Measurements from ENCODE around the gene FCHO1. TPM values are rescaled to one million over a fixed set of nuclear protein-coding genes. Genes with fewer than 3 reads are reported as not detected.
A peak's percentile ranks its signal among the peaks of the same experiment; 100 is the strongest.

The FCHO1 gene
- polyA plus RNA-seq, 1 experiment, result 0.48 TPM

DNA sequence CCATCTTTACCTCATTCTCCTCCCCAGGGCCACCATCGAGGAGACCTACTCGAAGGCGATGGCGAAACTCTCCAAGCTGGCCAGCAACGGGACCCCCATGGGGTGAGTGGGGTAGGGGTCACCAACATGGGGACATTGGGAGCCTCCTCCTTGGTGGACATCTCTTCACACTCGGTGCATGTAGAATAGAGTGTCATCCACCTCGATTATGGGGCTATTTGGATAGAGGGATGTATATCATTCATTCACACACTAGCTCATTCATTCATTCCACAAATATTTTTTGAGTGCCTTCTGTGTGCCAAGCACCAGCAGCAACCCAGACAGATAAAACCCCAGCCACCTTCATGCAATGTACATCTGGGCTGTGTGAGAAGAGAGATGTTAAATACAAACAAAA lies 13.1 kb downstream of the FCHO1 start:
- no peak for DNase-seq (ENCODE audit: low read depth)
- TF ChIP-seq, protein P1, sequence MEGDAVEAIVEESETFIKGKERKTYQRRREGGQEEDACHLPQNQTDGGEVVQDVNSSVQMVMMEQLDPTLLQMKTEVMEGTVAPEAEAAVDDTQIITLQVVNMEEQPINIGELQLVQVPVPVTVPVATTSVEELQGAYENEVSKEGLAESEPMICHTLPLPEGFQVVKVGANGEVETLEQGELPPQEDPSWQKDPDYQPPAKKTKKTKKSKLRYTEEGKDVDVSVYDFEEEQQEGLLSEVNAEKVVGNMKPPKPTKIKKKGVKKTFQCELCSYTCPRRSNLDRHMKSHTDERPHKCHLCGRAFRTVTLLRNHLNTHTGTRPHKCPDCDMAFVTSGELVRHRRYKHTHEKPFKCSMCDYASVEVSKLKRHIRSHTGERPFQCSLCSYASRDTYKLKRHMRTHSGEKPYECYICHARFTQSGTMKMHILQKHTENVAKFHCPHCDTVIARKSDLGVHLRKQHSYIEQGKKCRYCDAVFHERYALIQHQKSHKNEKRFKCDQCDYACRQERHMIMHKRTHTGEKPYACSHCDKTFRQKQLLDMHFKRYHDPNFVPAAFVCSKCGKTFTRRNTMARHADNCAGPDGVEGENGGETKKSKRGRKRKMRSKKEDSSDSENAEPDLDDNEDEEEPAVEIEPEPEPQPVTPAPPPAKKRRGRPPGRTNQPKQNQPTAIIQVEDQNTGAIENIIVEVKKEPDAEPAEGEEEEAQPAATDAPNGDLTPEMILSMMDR (IDR thresholded peaks at IDR 0.05; ENCODE audit: insufficient read depth, low read depth, low read length), result no peak
- CTCF ChIA-PET, result interaction anchor here (0.8 to 2.0 kb wide), 3 partner anchors 10 to 95 kb away, joined by 3 to 5 read pairs (median 3); partner anchors contain the start of gene RPL18A
- Histone ChIP-seq H3K36me3 (ENCODE audit: control insufficient read depth, insufficient read depth, low read length) (no peaks in the 10 kb centered on the region), H3K4me3 (ENCODE audit: low read depth, low read length) (no peak overlapping the region), H3K27me3 (ENCODE audit: control insufficient read depth, insufficient read depth, low read length) (no peaks in the 10 kb centered on the region; the same call in 1 of the 2 replicates)
- POLR2A ChIA-PET, result no interaction called here

DNA sequence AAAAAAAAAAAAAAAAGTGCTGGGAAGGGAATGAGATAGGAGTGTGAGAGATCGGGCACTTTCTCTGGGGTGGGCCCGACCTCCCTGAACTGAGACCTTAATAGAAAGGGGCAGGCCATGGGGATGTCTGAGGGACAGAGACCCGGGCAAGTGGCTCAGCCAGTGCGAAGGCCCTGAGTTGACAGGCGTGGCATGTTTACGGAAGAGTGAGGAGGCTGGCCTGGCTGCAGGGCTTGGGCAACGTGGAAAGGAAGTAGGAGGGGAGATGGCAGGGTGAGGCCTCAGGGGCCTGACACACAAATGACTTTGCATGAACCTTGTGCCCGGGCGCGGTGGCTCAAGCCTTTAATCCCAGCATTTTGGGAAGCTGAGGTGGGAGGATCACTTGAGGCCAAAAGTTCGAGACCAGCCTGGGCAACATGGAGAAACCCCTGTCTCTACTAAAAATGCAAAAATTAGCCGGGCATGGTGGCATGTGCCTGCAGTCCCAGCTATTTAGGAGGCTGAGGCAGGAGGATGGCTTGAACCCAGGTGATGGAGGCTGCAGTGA lies 13.9 kb downstream of the FCHO1 start:
- no peak overlapping the region for H3K4me3 ChIP-seq (ENCODE audit: low read depth, low read length)
- CTCF ChIA-PET, result interaction anchor here (0.8 to 2.7 kb wide), 5 partner anchors 10 to 95 kb away, joined by 3 to 19 read pairs (median 3); partner anchors contain the start of gene RPL18A
- TF ChIP-seq, protein P1 (IDR thresholded peaks at IDR 0.05; ENCODE audit: insufficient read depth, low read depth, low read length), result no peak
- H3K27me3 ChIP-seq (ENCODE audit: control insufficient read depth, insufficient read depth, low read length), result no peaks in the 10 kb centered on the region; the same call in 1 of the 2 replicates
- POLR2A ChIA-PET, result no interaction called here
- DNase-seq (ENCODE audit: low read depth), result no peak
- H3K36me3 ChIP-seq (ENCODE audit: control insufficient read depth, insufficient read depth, low read length), result no peaks in the 10 kb centered on the region

DNA sequence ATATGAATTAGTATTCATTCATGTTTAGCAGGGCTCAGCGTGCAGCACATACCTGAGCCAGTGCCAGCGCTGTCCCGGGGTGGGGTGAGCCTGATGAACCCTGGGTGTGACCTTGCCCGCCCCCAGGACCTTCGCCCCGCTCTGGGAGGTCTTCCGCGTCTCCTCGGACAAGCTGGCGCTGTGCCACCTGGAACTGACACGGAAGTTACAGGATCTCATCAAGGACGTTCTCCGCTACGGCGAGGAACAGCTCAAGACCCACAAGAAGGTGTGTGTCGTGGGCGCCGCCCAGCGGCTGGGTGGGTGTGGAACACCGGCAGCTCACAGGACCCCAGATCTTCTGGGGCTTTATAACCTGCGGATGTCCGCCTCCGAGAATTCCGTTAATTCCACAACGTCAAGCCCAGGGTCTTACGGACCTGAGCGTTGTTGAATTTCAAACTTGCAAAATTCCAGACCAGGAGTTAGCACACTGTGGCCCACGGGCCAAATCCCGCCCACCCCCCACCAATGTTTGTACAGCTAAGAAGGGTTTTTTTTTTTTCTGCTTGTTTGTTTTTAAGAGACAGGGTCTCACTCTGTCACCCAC lies 15.4 kb downstream of the FCHO1 start:
- POLR2A ChIA-PET, result no interaction called here
- CTCF ChIA-PET, result interaction anchor here (0.5 to 2.7 kb wide), 39 partner anchors 8 to 367 kb away, joined by 3 to 43 read pairs (median 4); partner anchors contain the start of genes B3GNT3, NXNL1 and RPL18A
- peak overlapping the region; percentile 10; the same call in 1 of the 2 replicates for H3K4me3 ChIP-seq (ENCODE audit: low read depth, low read length)
- TF ChIP-seq, protein P1 (IDR thresholded peaks at IDR 0.05; ENCODE audit: insufficient read depth, low read depth, low read length), result peak; percentile 99
- H3K36me3 ChIP-seq (ENCODE audit: control insufficient read depth, insufficient read depth, low read length), result no peaks in the 10 kb centered on the region
- no peak for DNase-seq (ENCODE audit: low read depth)
- H3K27me3 ChIP-seq (ENCODE audit: control insufficient read depth, insufficient read depth, low read length), result no peaks in the 10 kb centered on the region

DNA sequence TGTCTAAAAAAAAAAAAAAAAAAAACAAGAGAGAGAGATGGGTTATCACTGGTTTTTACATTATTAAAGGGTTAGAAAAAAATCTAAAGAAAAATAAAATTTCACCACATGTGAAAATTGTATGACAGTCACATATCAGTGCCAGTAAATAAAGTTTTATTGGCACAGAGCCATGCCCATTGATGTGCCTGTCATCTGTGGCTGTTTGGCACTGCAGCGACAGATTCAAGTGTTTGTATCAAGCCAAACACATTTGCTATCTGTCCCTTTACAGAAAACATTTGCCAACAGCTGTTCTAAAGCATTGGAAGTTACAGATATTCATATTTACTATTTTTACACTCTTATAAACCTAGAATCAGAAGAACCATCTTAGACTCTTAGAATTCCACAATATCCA lies 16.3 kb downstream of the FCHO1 start:
- Histone ChIP-seq H3K4me3 (ENCODE audit: low read depth, low read length) (no peak overlapping the region), H3K36me3 (ENCODE audit: control insufficient read depth, insufficient read depth, low read length) (no peaks in the 10 kb centered on the region), H3K27me3 (ENCODE audit: control insufficient read depth, insufficient read depth, low read length) (no peaks in the 10 kb centered on the region)
- ChIA-PET POLR2A (no interaction called here), CTCF (interaction anchor here (0.9 to 2.7 kb wide), 18 partner anchors 7 to 368 kb away, joined by 3 to 43 read pairs (median 5); partner anchors contain the start of genes B3GNT3 and RPL18A)
- DNase-seq (ENCODE audit: low read depth), result no peak
- TF ChIP-seq, protein P1 (IDR thresholded peaks at IDR 0.05; ENCODE audit: insufficient read depth, low read depth, low read length), result no peak

DNA sequence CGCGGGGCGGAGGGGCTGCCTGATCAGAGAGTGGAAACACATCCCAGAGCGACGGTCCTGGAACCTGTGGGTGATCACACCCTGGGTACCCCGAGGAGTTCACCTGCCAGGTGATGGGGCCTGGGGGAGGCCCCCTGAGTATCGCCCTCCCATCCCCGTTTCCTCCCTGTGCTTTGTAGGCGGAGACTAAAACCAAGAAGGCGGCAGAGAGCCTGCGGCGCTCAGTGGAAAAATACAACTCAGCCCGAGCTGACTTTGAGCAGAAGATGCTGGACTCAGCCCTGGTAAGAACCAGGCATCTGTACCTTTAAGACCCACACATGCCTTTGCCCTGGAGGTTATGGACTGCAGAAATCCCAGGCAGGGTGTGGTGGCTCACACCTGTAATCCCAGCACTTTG lies 19.3 kb downstream of the FCHO1 start:
- Histone ChIP-seq H3K36me3 (ENCODE audit: control insufficient read depth, insufficient read depth, low read length) (no peaks in the 10 kb centered on the region), H3K4me3 (ENCODE audit: low read depth, low read length) (no peak overlapping the region), H3K27me3 (ENCODE audit: control insufficient read depth, insufficient read depth, low read length) (no peaks in the 10 kb centered on the region)
- TF ChIP-seq, protein P1 (IDR thresholded peaks at IDR 0.05; ENCODE audit: insufficient read depth, low read depth, low read length), result no peak
- CTCF ChIA-PET, result no interaction called here
- POLR2A ChIA-PET, result no interaction called here
- no peak for DNase-seq (ENCODE audit: low read depth)

Data from BJ (cell line).